NCI-H82 (cell line): ENCODE results near the gene LRRD1.
A peak's percentile ranks its signal among the peaks of the same experiment; 100 is the strongest.
"Not testable (repeated sequence)": the region's sequence is repeated elsewhere in the genome, so short reads cannot be mapped to it uniquely, and the experiment has no call there.

Experiments used
- DNase-seq: peaks from one replicate; lab custom pipeline; 2025; lab: John Stamatoyannopoulos, UW

Gene LRRD1

GRCh38 chr7:92141161-92141560 lies 37.8 kb downstream of the LRRD1 start:
- DNase-seq = no peak

DNA sequence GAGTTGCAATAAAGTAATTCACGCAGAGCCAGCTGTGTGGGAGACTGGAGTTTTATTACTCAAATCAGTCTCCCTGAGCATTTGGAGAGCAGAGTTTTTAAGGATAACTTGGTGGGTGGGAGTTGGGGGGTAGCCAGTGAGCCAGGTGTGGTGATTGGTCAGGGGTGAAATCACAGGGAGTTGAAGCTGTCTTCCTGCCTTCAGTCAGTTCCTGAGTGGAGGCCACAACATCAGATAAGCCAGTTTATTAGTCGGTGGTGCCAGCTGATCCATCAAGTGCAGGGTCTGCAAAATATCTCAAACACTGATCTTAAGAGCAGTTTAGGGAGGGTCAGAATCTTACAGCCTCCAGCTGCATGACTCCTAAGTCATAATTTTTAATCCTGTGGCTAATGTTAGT lies 41.4 kb downstream of the LRRD1 start:
- DNase-seq = no peak

- DNase-seq = peak; percentile 71
Measured at GRCh38 chr7:92135052-92135889, 43.7 kb downstream of the LRRD1 start.

DNA sequence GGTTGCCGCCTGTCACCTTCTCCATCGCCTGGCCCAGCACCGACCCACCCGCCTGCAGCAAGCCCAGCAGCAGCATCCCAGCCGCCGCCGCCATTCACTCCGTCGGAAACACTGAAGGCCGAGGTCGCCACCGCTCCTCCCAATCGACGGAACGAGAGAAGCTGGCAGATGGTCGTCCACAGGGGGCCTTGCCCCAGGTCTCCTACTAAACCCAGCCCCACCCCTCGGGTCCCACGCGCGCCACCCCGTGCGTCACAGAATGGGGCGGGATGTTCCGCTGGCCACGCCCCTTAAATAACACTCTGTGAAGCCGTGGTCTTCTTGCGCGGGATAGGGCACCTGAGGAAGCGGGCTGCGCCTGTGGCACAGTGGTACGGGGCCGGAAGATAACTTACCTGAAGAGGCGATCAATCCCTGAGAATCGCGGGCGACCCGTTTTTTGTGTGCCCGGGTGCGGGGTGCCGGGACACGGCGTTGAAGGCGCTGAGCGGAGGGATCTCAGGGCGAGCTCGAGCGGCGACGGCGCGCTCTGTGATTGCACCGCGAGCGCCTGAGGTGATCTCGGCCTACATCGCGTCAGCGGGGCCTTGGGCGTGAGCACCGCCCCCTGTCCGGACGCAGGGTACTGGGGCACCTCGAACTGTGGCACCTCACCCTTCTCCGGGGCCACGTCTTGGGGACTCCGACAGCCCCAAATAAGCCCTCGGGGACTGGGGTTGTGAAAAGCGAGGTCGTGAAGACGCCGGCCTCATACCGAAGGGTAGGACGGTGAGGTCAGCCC lies 44.5 kb downstream of the LRRD1 start, which contains the start of gene CYP51A1:
CYP51A1 (minus strand) TSS at position 207 of the 781 bp plus-strand sequence; CDS start at position 94, 113 bp downstream.
- DNase-seq = peak; percentile 97

GRCh38 chr7:92133737-92134270 lies 45.1 kb downstream of the LRRD1 start:
- DNase-seq = peak; percentile 91

DNA sequence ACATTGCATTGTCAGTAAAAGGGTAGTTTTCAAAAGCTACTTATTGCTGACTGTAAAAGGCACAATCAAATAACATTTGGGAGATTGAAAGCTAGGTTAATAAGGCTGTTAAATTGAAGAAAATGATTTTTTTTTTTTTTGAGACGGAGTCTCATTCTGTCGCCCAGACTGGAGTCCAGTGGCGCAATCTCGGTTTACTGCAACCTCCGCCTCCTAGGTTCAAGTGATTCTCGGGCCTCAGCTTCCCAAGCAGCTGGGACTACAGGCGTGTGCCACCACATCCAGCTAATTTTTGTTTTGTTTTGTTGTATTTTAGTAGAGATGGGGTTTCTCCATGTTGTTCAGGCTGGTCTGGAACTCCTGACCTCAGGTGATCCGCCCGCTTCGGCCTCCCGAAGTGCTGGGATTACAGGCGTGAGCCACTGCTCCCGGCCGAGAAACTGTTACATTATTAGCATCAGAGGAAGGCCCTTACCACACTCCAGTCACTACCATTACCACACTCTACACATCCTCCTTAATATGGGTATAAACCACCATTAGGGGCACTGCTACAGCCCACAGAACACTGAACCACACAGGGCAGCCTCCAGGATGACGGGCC lies 45.7 kb downstream of the LRRD1 start:
- DNase-seq = no peak

GRCh38 chr7:92131764-92132330 lies 47.1 kb downstream of the LRRD1 start:
- DNase-seq = no peak

DNA sequence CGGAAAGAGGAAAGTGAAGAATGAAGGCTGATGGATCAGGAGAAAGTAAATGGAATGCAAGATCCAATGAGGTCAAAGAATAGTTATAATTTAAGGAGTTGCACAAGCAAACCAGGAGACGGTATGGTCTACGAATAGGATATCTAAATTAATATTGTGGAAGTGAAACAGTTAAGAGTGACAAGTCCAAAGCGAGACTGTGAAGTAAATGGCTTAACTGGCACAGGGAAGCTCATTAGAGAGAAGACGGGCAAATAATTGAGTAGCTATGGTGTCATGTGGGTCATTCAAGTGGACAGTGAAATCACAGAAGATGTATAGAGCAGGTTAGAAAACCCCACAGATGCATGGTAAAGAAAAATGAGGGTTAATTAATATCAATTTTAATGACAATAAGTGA lies 47.8 kb downstream of the LRRD1 start:
- DNase-seq = no peak

DNA sequence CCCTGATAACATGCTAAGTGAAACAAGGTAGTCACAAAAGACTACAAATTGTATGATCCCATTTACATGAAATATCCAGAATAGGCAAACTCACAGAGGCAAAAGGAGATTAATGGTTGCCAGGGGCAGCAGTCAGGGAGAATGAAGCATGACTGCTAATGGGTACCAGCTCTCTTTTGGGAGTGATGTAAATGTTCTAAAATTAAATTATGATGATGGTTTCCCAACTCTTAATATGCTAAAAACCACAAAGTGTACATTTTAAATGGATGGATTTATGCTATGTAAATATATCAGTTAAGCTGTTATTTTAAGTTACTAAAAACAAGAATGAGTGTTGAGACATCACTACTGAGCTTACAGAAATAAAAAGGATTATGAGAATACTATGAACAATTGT lies 57.3 kb downstream of the LRRD1 start:
- DNase-seq = no peak

- no peak for DNase-seq
Measured at GRCh38 chr7:92119213-92119759, 59.7 kb downstream of the LRRD1 start.

- DNase-seq = peak; percentile 69
Measured at GRCh38 chr7:92116949-92117348, 62.0 kb downstream of the LRRD1 start.

DNA sequence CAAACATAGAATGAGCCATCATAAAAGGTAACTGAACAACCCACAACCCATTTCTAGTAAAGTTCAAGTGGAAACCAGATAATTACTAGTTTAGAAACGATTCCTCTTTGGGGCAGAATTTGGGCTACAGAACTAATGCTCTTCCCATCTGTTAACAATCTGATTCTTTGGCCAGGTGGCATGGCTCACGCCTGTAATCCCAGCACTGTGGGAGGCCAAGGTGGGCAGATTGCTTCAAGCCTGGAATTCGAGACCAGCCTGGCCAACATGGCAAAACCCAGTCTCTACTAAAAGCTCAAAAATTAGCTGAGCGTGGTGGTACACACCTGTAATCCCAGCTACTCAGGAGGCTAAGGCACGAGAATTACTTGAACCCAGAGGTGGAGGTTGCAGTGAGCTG lies 63.1 kb downstream of the LRRD1 start:
- no peak for DNase-seq

- DNase-seq = no peak
Measured at GRCh38 chr7:92110857-92111256, 68.1 kb downstream of the LRRD1 start.

- DNase-seq = no peak
Measured at GRCh38 chr7:92108821-92109220, 70.1 kb downstream of the LRRD1 start.

GRCh38 chr7:92102862-92103261 lies 76.1 kb downstream of the LRRD1 start:
- not testable (repeated sequence) for DNase-seq

DNA sequence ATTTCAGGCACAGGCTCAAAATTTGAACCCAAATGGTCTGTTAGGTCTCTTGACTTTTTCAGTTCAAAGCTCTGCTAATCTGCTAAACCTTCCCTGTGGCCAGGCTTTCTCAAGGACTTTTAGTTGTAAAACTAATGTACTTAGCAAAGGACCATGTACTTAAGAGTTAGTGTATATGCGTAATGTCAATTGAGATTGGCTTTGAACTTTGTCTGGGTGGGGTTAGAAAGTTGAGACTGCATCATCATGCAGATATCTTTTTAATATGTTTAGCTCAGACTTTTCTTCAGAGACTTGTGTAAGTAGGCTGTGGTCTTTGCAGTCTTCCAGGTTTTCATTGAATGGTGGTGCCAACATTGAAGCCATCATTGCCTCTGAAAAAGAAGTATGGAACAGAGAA lies 78.4 kb downstream of the LRRD1 start:
- DNase-seq = no peak

DNA sequence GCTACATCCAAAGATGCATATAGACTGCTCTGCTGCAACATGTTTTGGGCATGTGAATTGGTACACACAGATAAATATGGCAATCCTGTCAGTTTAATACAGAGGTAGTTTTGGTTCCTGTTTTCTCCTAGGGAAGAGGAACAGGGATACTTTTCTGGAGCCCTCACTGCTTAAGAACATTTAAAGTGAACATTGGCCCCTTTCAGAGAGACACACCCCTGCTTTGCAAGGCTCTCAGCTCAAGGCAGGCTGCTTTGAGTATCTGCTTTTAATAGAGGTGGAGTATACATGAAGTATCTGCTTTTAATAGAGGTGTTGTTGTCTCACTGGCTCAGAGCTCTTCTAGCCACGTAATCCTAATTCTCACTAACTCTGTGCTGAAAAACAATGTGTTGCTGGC lies 83.6 kb downstream of the LRRD1 start:
- DNase-seq = no peak
